Fibroblast of lung (primary cell): ENCODE data around the gene L2HGDH.

Source experiments
- CTCF ChIP-seq, 2 donors: IDR thresholded peaks in 1 of 2; conservative IDR thresholded peaks in 1 of 2; 1 replicate in 1 of 2; 2 replicates in 1 of 2; pipeline ENCODE4 v1.5.1; 2011 to 2012; ENCODE audit warnings: low read length in 2 of 2, control low read depth in 1 of 2, inconsistent platforms in 1 of 2, low read depth in 1 of 2, mild to moderate bottlenecking in 1 of 2
- EZH2 ChIP-seq: IDR thresholded peaks from 2 replicates; pipeline ENCODE4 v1.5.1; 2012; ENCODE audit warnings: low read length, control low read depth, mild to moderate bottlenecking; ENCODE audit errors: missing control alignments

DNA sequence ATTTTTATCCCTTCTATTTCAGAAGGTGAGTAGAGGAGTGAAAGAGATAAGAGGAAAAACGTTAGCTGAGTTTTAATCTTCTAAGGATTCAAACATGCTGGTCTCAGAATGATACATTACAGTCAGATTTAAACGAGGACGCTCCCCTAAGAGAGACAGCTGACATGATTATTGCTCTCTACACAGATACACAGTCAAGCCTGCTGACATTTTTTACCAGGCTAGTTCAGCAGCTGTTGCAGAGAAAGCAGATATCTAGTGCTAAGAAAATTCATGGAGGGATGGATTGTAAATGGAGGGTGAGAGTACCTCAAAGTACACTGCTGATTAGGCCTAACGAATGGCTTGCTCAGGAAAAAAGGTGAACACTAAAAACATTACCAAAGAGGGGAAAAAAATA lies 48.7 kb downstream of the L2HGDH start:
- TF ChIP-seq CTCF (conservative IDR thresholded peaks at IDR 0.05 in 1 of 2, IDR thresholded peaks at IDR 0.05 in 1 of 2; ENCODE audit: low read depth in 1 of 2, low read length in 2 of 2) = no peak
- TF ChIP-seq EZH2 = no peak
